ENCODE data around the gene LMF1.

DNA sequence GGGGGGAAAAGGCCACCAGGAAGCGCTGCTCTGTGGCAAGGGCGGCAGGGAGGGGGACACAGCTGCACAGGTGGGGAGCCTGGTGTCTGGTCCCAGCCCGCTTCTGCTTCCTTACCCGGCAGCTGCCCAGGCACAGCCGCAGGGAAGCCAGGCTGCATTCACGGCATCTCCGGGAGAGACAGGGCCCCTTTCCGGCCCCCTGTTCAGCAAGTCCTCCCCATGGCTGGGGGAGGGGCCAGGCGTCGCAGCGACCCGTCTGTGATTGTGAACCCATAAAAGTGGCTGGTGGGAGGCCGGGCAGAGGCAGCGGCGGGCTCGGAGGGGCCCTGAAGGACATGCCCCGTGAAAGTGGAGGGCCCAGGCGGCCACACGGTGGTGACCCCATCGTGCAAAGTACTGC is 39.5 kb upstream of the LMF1 start:
- no peak for TF ChIP-seq CTCF (IDR thresholded peaks at IDR 0.05; ENCODE audit: insufficient read depth, low read length, poor library complexity, severe bottlenecking)
- TF ChIP-seq EZH2phosphoT487 (conservative IDR thresholded peaks at IDR 0.05; ENCODE audit: low read length) = no peak

Measured in SU-DHL-6 (cell line).